ENCODE measurements around the gene CNTNAP4. TPM values are rescaled to one million over a fixed set of nuclear protein-coding genes. Genes with fewer than 3 reads are reported as not detected.

The CNTNAP4 gene
- total RNA-seq, 1 experiment from 2014 or later = 2.6 TPM

DNA sequence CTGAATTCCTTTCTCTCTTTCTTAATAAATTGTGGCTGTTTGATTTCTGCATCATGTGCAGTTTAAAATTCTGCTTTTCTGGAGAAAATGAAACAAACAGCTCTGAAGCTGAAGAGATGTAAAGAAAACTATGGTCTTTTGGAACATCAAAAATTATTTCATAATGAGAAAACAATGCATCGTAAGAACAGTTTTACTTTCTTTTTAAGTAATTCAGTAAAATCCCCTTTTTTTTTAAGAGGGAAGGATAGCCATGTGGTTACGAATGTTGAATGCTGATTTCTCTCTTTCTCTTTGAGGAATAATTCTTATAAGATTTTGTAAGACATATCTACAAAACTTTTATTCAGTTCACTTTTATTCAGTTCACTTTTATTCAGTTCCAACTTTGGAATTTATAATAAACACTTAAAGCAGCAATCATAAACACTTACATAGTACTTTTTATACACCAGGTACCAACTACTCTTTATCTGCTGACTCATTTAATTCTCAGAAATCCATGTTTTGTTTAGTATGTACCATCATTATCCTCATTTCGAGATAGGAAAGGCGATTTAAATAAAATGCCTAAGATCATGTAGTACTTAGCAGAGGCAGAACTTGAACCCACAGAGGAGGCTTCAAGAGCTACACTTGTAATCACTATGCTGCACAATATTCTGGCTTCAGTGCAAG, 26.6 kb downstream of the CNTNAP4 start:
- DNase-seq (ENCODE audit: low read depth) = no peak

DNA sequence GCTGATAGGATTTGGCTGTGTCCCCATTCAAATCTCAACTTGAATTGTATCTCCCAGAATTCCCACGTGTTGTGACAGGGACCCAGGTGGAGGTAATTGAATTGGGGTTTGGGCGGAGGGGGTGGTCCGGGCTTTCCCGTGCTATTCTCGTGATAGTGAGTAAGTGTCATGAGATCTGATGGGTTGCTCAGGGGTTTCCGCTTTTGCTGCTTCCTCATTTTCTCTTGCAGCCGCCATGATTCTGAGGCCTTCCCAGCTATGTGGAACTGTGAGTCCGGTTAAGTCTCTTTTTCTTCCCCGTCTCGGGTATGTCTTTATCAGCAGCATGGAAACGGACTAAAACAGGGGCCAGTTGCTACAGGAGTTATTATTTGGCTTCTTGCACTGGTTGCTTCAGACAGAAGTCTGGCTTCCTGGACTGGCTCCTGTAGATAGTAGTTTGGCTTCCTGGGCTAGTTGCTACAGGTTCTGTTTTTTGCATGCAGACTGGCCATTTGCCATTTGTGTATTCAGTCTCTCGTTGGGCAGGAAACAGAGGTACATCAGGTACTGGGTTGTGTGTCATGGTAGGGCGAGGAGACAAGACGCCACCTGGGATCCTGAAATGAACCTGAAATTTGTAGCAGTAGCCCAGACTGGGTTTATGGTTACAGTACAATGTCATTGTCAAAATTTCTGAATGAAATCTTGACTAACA, 32.6 kb downstream of the CNTNAP4 start:
- DNase-seq (ENCODE audit: low read depth) = no peak

DNA sequence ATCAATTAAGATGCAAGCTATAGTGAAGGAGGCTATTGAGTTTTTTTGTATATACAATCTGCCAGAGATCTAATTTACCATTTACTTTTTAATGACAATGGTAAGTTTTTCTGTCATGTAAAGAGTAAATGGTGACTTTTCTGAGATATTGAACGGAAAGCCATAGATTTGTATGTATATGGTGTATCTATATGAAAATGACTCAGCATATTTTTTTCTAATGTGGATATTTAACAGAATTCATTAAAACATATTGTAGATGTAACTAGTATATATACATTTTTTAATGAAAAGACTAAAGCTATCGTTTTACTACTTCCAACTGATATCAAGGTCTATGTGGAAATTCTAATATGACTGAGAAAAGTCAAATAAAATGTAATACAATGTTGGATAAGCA, 34.1 kb downstream of the CNTNAP4 start:
- no peak for DNase-seq (ENCODE audit: low read depth)

DNA sequence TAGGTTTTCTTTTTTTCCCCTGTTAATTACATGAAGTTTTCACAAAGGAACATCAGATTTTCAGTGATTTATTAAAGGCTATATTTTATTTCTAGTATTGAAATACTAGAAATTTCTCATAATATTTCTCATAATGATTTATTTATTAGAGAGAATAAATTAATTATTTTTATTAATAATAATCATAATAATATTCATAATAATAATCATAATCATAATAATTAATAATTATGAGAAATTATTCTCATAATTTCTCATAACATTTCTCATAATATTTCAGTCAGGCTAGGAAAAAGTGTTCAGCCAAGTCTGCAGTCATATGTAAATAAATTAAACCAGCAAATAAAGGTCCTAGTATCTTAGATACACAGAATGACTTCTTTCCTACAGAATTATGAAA, 41.4 kb downstream of the CNTNAP4 start:
- DNase-seq (ENCODE audit: low read depth) = no peak

DNA sequence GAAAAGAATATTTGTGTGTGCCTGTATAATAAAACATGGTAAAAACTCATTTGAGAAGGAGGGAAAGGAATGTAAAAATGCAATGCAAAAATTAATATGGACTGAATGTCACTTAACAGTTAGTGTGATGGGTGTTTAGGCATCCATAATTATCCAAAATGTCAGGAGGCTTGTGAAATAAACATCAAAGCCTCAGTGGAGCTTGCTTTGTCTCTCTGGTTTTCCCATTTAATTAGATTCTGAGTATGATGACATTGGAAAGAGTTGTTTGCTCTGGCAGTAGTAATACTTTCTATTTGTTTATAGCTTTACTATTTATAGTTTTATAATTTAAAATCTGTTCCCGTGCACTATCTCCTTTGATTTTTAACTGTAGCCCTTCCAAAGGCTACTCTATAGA, 51.9 kb downstream of the CNTNAP4 start:
- DNase-seq (ENCODE audit: low read depth) = no peak

DNA sequence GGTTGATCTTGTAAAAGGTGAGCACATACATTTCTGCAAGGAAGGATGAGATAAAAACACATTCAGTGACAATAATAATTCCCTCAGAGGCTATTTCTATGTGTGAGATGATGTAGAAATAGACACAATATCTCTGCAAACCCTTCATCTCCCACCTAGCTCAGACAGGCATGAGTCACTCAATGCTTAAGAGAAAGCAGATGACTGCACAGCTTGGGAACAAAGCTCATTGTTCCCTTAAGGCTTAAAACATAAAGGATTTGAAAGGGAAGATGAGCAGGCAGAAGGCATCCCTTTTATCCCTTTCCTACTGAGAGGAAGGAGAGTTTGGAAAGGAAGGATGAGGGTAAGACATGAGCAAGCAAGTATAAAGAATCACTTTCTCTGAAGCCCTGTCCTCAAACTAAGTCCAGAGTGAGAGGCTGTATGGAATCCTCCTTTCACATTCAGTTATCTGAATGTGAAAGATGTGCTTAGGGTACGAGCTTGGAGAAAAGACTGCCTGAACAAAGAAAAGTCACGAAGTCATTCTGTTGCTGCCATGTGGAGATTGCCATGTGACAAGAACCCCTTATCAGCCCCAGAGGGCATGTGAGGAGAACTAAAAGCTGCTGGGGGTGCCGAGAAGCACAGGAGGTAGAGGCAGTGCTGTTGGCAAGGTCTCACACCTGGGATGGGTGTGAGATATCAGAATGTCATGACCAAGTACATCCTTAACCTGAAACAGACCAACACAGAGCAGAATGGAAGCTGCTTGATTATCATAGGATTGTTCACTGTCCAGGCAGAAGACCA, 58.2 kb downstream of the CNTNAP4 start:
- DNase-seq (ENCODE audit: low read depth) = no peak

DNA sequence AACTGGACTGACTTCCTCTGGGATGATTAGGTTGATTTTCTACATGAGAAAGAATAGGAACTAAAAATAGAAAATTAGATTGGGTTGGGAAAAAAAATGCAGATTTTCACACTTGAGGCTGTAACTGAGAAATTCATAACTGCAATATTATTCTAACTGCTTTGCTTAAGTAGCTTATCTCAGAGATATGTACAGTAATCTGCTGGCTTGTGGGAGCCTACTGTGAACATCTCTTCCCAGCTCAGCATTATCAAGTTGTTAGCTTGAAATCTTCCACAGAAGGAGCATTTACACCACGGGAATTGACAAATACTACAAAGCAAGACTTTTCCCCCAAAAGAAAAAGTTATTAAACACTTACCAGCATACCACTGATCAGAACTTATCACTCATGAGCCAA, 58.9 kb downstream of the CNTNAP4 start:
- no peak for DNase-seq (ENCODE audit: low read depth)

DNA sequence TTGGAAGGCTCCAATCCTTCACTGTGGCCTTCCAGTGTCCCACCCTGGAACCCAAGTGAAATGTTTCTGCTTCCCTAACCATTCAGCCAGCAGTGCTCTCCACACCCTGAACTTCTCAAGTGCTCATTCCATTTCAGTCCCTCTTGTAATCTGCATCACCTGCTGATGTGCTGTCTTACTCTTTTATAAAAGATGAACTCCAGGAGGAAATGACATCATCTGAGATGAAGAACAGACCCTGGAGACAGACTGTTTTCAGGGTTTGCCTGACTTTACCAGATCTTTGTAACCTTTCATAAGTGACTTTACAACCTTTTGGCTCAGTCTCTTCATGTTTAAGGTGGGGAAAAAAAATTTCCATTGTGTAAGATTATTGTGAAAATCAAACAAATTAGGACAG, 61.3 kb downstream of the CNTNAP4 start:
- DNase-seq (ENCODE audit: low read depth) = no peak

DNA sequence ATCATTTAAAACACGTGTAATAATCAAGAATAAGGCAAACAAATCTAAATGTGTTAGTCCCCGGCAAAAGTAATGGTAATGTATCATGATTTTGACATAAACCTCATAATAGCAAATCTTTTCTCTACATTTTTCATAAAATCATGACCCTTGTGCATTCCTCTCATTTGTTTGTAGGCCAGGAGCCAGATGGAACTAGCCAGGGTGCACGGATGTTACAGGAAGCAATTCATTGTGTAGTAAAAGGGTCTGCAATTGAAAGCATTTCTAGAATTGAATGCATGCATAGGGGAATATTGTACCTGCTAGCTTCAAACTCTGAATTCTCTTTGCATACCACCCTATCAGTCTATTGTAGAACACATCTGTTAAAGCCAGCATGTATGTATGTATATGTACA, 66.6 kb downstream of the CNTNAP4 start:
- no peak for DNase-seq (ENCODE audit: low read depth)

DNA sequence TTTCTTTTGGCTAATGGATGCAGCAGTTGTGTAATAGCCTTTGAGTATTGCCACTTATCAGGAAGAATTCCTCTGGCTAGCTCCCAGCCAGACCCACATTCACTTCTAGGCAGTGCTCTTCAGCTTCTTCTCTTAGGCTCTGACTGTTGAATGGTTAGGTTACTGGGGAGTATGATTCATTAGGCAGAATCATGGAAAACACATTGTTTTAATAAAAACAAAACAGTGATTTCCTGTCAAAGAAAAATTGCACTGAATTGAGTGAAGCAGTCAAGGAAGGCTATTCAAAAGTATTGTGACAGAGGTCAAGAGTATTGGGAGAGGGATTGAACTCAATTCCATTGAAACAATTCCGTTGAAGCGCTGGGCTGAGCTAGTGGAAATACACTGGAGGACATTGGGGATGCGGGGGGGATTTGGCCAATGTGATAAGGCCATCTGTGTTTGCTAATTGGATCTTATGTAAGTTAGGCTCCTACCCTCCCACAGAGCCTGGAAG, 68.0 kb downstream of the CNTNAP4 start:
- DNase-seq (ENCODE audit: low read depth) = peak; percentile 33

DNA sequence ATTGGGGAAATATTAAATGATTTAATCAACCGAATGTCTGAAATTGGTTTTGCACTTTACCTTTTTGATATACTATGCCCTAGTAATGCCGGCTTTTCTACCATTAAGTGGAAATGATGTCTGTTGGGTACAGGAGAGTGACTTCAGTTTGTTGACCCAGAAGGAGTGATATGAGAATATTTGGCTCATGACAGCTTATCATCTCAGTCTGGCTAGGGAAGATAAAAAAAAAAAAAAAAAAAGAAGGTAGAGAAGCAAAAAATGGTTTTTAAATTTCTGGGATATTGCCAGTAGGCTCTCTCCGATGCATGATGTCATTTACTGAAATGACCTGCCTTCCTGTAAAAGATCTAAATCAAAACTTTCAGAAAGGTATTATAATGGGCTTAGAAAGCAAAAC, 69.0 kb downstream of the CNTNAP4 start:
- DNase-seq (ENCODE audit: low read depth) = no peak

DNA sequence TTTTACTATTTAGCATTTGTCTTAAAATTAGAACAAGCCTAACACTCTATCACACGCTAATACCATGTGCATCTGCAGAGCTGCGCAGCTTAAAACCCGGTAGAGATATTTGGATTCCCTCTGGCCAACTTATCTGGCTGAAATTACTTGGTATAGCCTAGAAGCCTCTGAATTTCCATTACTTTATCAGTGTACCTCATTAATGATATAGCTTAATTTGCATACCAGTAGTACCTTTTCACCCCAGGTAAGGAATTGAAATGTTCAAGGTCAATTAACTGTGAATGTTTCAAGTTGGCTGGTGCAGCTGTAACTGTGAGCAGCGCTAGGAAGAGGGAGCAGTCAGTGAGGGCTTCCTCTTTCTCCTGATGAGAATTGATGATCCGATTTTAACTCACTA, 74.2 kb downstream of the CNTNAP4 start:
- no peak for DNase-seq (ENCODE audit: low read depth)

DNA sequence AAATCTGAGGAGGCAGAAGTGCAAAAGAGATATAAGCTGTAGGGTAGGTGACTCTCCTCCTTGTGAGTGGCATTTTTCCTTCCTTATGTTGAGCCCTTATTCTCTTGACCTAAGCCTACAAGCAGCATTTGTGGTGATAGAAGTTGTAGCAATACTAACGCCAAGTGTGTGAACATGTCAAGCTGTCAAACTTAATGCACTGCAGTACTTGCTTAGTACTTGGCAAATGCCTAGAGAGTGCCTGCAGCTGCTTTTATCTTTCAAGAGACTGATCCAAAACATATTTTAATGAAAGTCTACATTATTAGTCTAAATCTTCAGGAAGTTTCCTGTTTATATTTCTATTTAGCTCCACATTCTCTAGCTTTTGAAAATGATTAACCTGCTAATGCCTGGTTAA, 83.2 kb downstream of the CNTNAP4 start:
- DNase-seq (ENCODE audit: low read depth) = no peak

DNA sequence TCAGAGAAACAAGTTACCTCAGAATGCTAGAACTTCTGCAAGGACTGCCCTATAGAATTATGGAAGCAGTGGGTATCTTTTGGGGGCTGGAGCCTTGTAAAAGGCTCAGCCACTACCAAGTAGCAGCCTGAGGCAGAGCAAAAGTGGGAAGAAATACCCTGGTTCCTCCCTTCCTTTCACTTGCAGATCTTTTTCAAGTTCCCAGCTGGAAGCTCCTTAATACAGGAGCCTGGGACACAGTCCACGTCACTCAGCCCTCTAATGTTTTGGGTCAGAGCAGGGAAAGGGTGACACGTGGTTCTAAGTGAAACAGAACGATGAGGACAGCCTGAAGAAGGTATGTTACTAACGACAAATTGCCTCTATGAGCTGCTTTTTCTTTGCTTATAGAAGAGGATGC, 93.1 kb downstream of the CNTNAP4 start:
- DNase-seq (ENCODE audit: low read depth) = no peak

DNA sequence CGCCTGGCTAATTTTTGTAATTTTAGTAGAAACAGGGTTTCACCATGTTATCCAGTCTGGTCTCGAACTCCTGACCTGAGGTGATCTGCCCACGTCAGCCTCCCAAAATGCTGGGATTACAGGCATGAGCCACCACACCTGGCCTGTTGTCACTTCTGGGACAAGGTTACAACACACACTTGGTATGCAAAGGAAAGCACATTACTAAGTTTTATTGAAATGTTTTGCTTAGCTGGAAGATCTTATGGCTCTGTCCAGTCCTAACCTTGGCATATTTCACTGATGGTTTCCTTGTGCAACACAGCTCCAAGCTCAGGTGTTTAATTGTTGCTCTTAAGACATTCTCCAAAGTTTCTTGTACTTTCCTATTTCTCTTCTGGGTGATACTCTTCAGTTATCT, 94.2 kb downstream of the CNTNAP4 start:
- no peak for DNase-seq (ENCODE audit: low read depth)

DNA sequence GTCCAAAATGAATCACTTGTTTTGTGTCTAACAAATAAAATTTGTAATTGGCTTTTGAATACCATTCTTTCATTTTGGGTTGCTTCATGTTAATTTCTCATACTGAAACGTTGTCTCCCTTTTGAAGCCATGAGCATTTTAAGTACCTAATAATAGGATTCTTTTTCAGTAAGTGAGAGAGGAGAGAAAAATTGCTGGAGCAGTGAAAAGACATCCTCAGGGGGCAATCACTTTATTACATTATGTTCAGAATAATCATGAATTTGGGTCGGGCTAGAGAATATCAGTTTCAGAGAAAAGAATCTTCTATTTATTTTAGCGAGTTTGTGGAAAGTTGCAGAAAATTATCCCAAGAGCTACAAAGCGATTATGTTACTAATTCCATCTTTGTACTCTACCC, 96.8 kb downstream of the CNTNAP4 start:
- DNase-seq (ENCODE audit: low read depth) = no peak

DNA sequence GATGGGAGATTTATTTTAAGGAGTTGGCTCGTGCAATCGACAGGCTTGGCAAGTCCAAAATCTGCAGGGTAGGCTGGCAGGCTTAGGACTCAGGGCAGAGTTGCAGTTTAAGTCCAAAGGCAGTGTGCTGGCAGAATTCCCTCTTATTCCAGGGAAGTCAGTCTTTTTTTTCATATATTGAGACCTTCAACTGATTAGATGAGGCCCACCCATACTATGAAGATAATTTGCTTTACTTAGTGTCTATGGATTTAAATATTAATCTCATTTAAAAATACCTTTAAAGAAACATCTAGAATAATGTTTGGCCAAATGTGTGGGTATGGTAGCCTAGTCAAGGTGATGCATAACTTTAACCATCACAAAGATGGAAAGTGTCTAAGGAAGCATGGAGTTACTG, 99.8 kb downstream of the CNTNAP4 start:
- DNase-seq (ENCODE audit: low read depth) = no peak

DNA sequence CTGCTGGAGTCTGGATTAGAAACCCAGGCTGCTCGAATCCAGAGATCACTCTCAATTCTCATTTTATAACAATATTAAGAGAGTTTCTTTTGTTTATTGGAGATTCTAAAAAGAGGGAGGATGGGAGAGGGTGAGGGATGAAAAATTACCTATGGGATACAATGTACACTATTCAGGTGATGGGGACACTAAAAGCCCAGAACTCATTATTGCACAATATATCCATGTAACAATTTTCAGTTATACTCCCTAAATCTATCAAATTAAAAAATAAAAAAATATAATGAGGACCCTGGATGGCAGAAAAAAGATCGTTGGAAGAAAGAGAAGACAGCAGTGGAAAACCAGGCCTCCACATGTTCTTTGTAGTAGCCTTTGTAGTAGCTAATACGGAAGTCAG, 100.8 kb downstream of the CNTNAP4 start:
- DNase-seq (ENCODE audit: low read depth) = no peak

DNA sequence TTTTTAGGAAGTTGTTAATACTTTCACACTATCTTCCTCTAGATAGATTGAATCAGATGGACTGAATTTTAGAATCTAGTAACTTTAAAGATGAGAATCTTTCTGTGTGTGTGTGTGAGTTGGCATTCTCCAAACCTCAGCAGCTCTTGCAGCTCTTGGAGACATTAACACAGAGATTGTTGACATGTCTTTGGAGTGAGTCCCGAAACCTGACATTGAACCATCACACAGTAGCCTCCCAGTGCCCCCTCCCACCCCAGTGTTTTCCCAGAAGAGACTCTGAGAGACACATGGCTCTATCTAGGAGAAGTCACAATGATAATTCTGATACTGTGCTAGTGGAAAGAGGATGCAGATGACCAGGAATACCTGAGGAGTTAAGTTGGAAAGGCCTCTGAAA, 103.9 kb downstream of the CNTNAP4 start:
- no peak for DNase-seq (ENCODE audit: low read depth)

DNA sequence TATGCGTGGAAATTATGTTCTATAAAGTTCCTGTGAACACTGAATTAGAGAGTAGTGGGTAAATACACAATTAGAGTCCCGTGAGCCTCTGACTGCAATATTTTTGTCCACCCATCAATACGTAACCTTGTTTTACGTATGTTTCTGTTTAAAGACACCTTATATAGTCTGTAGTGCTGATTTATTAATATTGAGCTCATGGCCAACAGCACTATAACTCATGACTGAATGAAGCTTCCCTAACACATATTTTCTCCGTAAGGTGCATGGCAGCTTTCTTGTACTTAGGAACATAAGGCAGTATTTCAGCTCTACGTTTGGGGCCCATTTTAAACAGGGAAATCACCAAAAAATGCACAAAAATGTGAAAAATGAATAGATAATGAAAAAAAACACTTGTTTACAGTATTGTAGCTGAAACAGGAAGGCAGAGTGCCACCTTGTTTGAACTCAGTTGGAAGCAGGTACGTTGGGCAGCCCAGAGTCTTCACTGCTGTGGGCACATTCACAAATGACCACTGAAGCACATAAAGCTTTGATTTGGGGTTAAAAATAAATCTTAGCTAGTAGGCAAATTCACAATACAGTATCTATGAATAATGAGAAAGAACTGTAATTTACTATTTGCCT, 108.5 kb downstream of the CNTNAP4 start:
- DNase-seq (ENCODE audit: low read depth) = no peak

DNA sequence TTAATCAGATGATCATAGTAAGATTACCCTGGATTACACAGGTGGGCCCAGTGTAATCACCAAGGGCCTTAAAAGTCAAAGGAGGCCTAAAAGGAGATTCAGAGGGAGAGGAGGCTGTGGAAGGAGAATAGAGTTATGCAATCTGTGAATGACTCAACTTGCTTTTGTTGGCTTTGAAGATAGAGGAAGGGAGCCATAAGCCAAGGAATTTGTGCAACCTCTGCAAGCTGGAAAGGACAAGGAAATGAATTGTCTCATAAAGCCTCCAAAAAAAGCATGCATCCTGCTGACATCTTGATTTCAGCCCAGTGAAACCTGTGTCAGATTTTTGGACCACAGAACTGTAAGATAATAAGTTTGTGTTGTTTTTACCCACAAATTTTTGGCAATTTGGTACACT, 109.6 kb downstream of the CNTNAP4 start:
- peak; percentile 66 for DNase-seq (ENCODE audit: low read depth)

DNA sequence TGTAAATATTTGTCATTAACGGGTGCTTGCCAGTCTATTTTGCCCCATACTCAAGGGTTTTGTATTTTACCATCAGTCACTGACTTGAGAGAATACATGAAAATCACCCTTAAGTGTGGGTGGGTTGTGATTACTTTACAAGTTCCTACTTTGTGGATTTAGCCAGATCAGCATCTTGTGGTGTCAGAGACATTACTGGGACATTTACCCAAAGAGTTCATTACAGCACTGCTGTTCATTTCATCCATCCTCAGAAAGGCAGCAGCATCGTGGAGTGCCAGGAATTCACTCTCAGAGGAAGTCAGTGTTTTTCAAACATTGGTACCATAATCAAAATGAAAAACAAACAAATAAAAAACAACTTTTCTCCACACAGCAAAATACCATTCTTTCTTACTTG, 110.8 kb downstream of the CNTNAP4 start:
- no peak for DNase-seq (ENCODE audit: low read depth)

Data from Daoy (cell line).